Measurements from ENCODE around the gene GASK1A. TPM values are rescaled to one million over a fixed set of nuclear protein-coding genes. Genes with fewer than 3 reads are reported as not detected.

Gene GASK1A
- total RNA-seq, 1 experiment from 2014 or later: 1.9 TPM

DNA sequence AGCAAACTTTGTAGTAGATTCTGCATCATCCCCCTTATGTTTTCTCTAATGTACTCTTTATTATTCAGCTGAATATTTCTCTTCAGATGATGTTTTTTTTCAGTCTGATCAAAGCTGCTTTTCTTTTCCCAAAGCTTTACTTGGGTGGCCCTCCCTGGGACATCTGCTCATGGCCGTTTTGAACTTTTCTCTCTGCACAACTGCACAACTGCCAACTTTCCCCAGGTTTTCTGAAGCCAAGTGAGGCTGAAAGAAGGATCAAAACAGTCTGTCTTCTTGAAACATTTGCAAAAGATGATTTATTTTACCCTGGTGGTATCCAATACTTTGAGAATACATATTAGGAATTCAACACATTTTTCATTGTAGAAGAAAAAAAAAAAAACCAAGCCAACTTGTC, 43.0 kb downstream of the GASK1A start:
- Histone ChIP-seq H3F3A (ENCODE audit: low read length, unreplicated experiment) (no peaks in the 10 kb centered on the region), H3K27ac (ENCODE audit: low read length) (no peak overlapping the region), H3K4me3 (ENCODE audit: low read length) (no peak overlapping the region), H2AFZ (ENCODE audit: low read length) (no peak overlapping the region), H3K4me1 (ENCODE audit: insufficient read depth, low read length) (peaks cover 10% of the 10 kb centered on the region), H3K9me3 (ENCODE audit: low read length) (no peaks in the 10 kb centered on the region), H3K36me3 (ENCODE audit: low read depth, low read length) (no peaks in the 10 kb centered on the region), H3K9ac (ENCODE audit: low read length) (no peak overlapping the region), H3K79me2 (ENCODE audit: low read length) (no peaks in the 10 kb centered on the region), H3K27me3 (ENCODE audit: low read length) (no peaks in the 10 kb centered on the region), H4K20me1 (ENCODE audit: low read length) (no peaks in the 10 kb centered on the region), H3K4me2 (ENCODE audit: low read length) (no peak overlapping the region), H3K9me2 (replicated peaks; ENCODE audit: low read length) (no peaks in the 10 kb centered on the region)
- no TSS peak for BruUV-seq (replicated peaks)
- ChIA-PET POLR2A (ENCODE audit: unreplicated experiment) (no interaction called here), CTCF (no interaction called here)
- ATAC-seq: no peak
- no peak for DNase-seq
- intact Hi-C loops (cut with micrococcal nuclease): no loop called here
- no peak for TF ChIP-seq EZH2phosphoT487 (IDR thresholded peaks at IDR 0.05; ENCODE audit: borderline replicate concordance, low read length)
- TF ChIP-seq, protein P1, sequence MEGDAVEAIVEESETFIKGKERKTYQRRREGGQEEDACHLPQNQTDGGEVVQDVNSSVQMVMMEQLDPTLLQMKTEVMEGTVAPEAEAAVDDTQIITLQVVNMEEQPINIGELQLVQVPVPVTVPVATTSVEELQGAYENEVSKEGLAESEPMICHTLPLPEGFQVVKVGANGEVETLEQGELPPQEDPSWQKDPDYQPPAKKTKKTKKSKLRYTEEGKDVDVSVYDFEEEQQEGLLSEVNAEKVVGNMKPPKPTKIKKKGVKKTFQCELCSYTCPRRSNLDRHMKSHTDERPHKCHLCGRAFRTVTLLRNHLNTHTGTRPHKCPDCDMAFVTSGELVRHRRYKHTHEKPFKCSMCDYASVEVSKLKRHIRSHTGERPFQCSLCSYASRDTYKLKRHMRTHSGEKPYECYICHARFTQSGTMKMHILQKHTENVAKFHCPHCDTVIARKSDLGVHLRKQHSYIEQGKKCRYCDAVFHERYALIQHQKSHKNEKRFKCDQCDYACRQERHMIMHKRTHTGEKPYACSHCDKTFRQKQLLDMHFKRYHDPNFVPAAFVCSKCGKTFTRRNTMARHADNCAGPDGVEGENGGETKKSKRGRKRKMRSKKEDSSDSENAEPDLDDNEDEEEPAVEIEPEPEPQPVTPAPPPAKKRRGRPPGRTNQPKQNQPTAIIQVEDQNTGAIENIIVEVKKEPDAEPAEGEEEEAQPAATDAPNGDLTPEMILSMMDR (conservative IDR thresholded peaks at IDR 0.05; ENCODE audit: low read depth, low read length): no peak
- TF ChIP-seq EZH2 (IDR thresholded peaks at IDR 0.05; ENCODE audit: low read length, unreplicated experiment): no peak

DNA sequence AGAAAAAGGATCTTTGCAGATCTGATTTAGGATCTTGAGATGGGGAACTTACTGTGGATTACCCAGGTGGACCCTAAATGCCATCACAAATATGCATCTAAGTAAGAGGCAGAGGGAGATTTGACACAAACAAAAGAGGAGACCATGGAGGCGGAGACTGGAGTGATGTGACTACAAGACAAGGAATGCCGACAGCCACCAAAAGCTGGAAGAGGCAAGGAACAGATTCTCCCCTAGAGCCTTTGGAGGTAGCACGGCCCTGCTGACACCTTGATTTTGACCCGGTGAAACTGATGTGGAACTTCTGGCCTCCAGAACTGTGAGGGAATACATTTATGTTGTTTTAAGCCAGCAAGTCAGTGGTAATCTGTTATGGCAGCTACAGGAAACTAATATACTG, 44.0 kb downstream of the GASK1A start:
- H3K27ac ChIP-seq (ENCODE audit: low read length): no peak overlapping the region
- H3F3A ChIP-seq (ENCODE audit: low read length, unreplicated experiment): no peaks in the 10 kb centered on the region
- no peaks in the 10 kb centered on the region for H3K36me3 ChIP-seq (ENCODE audit: low read depth, low read length)
- intact Hi-C loops (cut with micrococcal nuclease): no loop called here
- TF ChIP-seq EZH2phosphoT487 (IDR thresholded peaks at IDR 0.05; ENCODE audit: borderline replicate concordance, low read length) (no peak), EZH2 (IDR thresholded peaks at IDR 0.05; ENCODE audit: low read length, unreplicated experiment) (no peak)
- TF ChIP-seq, protein P1 (conservative IDR thresholded peaks at IDR 0.05; ENCODE audit: low read depth, low read length): no peak
- BruUV-seq (replicated peaks): no TSS peak
- ChIA-PET POLR2A (ENCODE audit: unreplicated experiment) (no interaction called here), CTCF (no interaction called here)
- H3K4me2 ChIP-seq (ENCODE audit: low read length): no peak overlapping the region
- H4K20me1 ChIP-seq (ENCODE audit: low read length): no peaks in the 10 kb centered on the region
- H2AFZ ChIP-seq (ENCODE audit: low read length): no peak overlapping the region
- H3K4me1 ChIP-seq (ENCODE audit: insufficient read depth, low read length): peaks cover 10% of the 10 kb centered on the region
- no peaks in the 10 kb centered on the region for H3K9me3 ChIP-seq (ENCODE audit: low read length)
- ATAC-seq (no peak), DNase-seq (no peak)
- no peak overlapping the region for H3K4me3 ChIP-seq (ENCODE audit: low read length)
- H3K9ac ChIP-seq (ENCODE audit: low read length): no peak overlapping the region
- no peaks in the 10 kb centered on the region for H3K27me3 ChIP-seq (ENCODE audit: low read length)
- no peaks in the 10 kb centered on the region for H3K9me2 ChIP-seq (replicated peaks; ENCODE audit: low read length)
- H3K79me2 ChIP-seq (ENCODE audit: low read length): no peaks in the 10 kb centered on the region

DNA sequence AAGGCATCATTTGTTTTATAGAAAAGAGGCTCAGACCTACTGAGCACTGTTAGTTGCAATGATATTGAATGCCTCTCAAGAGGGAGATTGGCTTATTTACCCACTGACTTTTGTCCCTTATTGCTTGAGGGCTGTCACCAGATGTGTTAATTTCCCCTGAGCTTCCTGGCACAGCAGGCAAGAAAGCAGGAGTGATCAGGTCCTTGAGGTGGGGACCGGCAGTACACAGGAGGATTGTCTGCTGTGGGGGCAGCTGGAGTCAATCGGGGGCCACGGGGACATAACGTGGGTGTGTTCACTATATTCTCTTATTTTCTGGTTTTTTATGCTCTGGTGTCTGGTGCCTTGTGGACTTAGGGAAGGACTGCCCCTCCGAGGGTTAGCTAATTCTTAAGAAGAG, 44.6 kb downstream of the GASK1A start:
- no peaks in the 10 kb centered on the region for H3K9me3 ChIP-seq (ENCODE audit: low read length)
- peaks cover 10% of the 10 kb centered on the region for H3K4me1 ChIP-seq (ENCODE audit: insufficient read depth, low read length)
- TF ChIP-seq, protein P1 (conservative IDR thresholded peaks at IDR 0.05; ENCODE audit: low read depth, low read length): no peak
- TF ChIP-seq EZH2 (IDR thresholded peaks at IDR 0.05; ENCODE audit: low read length, unreplicated experiment) (no peak), EZH2phosphoT487 (IDR thresholded peaks at IDR 0.05; ENCODE audit: borderline replicate concordance, low read length) (no peak)
- ATAC-seq (no peak), DNase-seq (no peak)
- no peaks in the 10 kb centered on the region for H4K20me1 ChIP-seq (ENCODE audit: low read length)
- H3K4me2 ChIP-seq (ENCODE audit: low read length): no peak overlapping the region
- no peak overlapping the region for H3K27ac ChIP-seq (ENCODE audit: low read length)
- H3K4me3 ChIP-seq (ENCODE audit: low read length): no peak overlapping the region
- BruUV-seq (replicated peaks): no TSS peak
- POLR2A ChIA-PET (ENCODE audit: unreplicated experiment): no interaction called here
- no peaks in the 10 kb centered on the region for H3K79me2 ChIP-seq (ENCODE audit: low read length)
- H3K27me3 ChIP-seq (ENCODE audit: low read length): no peaks in the 10 kb centered on the region
- intact Hi-C loops (cut with micrococcal nuclease): no loop called here
- H3F3A ChIP-seq (ENCODE audit: low read length, unreplicated experiment): no peaks in the 10 kb centered on the region
- no peak overlapping the region for H3K9ac ChIP-seq (ENCODE audit: low read length)
- no peaks in the 10 kb centered on the region for H3K36me3 ChIP-seq (ENCODE audit: low read depth, low read length)
- no peak overlapping the region for H2AFZ ChIP-seq (ENCODE audit: low read length)
- CTCF ChIA-PET: no interaction called here
- H3K9me2 ChIP-seq (replicated peaks; ENCODE audit: low read length): no peaks in the 10 kb centered on the region
